ENCODE data around the gene PLCL1.

PLCL1 gene

GRCh38 chr2:198113316-198113715 lies 308.9 kb downstream of the PLCL1 start:
- TF ChIP-seq, protein P1, sequence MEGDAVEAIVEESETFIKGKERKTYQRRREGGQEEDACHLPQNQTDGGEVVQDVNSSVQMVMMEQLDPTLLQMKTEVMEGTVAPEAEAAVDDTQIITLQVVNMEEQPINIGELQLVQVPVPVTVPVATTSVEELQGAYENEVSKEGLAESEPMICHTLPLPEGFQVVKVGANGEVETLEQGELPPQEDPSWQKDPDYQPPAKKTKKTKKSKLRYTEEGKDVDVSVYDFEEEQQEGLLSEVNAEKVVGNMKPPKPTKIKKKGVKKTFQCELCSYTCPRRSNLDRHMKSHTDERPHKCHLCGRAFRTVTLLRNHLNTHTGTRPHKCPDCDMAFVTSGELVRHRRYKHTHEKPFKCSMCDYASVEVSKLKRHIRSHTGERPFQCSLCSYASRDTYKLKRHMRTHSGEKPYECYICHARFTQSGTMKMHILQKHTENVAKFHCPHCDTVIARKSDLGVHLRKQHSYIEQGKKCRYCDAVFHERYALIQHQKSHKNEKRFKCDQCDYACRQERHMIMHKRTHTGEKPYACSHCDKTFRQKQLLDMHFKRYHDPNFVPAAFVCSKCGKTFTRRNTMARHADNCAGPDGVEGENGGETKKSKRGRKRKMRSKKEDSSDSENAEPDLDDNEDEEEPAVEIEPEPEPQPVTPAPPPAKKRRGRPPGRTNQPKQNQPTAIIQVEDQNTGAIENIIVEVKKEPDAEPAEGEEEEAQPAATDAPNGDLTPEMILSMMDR (conservative IDR thresholded peaks at IDR 0.05) = no peak
- no peak for TF ChIP-seq ZFX (IDR thresholded peaks at IDR 0.05)
- H3K27ac ChIP-seq = no peak overlapping the region

- TF ChIP-seq, protein P1 (conservative IDR thresholded peaks at IDR 0.05) = no peak
- no peak for TF ChIP-seq ZFX (IDR thresholded peaks at IDR 0.05)
- H3K27ac ChIP-seq = no peak overlapping the region
Observed at GRCh38 chr2:198114064-198114463, 309.7 kb downstream of the PLCL1 start.

- TF ChIP-seq, protein P1 (conservative IDR thresholded peaks at IDR 0.05) = no peak
- TF ChIP-seq ZFX (IDR thresholded peaks at IDR 0.05) = no peak
- H3K27ac ChIP-seq = no peak overlapping the region
Observed at GRCh38 chr2:198115201-198115600, 310.8 kb downstream of the PLCL1 start.

DNA sequence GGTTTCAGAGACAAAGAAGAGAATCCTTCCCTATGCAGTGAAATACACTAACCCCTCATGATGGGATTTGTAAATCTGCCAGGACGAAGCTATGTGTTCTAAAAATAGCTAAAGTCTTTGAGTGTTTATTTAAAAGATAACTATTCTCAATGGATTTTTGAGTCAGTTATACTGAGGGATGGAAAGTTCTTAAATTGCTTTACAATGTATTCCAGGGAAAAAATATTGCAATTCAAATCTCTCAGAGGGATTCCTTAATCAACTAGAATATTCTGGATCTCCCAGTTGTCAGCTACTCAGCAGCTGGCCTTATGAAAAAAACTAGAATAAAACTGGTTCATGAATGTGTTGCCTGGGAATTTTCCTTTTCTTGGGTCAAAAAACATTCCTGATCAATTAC lies 312.4 kb downstream of the PLCL1 start:
- TF ChIP-seq ZFX (IDR thresholded peaks at IDR 0.05) = no peak
- TF ChIP-seq, protein P1 (conservative IDR thresholded peaks at IDR 0.05) = no peak
- no peak overlapping the region for H3K27ac ChIP-seq

DNA sequence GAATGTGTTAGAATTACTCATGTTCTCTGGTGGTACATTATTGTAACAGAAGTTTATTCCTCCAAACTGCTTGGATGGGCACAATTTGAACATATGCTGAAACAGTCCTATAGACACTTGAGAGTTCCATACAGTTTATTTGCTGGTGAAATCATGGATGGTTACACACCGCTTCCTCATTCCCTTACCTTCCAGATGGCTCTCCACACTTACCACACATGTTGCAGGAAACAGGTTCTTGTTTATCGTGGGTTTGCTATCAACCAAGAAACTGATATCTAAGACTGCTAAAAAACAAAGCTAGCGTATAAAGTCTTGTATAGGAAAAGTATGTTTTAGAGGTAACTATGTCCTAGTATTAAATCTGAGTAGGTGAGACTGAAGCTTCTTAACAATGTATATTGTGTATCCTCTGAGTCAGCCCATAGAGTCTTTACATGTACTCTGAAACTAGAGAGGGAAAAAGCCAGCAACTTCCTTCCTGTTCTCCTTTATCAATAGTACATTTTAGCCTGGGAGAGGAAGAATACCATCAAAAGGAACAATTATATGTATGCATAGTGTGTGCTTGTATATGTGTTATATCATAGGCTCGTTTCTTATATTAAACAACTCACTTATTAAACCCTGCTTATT lies 313.1 kb downstream of the PLCL1 start:
- H3K27ac ChIP-seq = no peak overlapping the region
- no peak for TF ChIP-seq ZFX (IDR thresholded peaks at IDR 0.05)
- TF ChIP-seq, protein P1 (conservative IDR thresholded peaks at IDR 0.05) = no peak

DNA sequence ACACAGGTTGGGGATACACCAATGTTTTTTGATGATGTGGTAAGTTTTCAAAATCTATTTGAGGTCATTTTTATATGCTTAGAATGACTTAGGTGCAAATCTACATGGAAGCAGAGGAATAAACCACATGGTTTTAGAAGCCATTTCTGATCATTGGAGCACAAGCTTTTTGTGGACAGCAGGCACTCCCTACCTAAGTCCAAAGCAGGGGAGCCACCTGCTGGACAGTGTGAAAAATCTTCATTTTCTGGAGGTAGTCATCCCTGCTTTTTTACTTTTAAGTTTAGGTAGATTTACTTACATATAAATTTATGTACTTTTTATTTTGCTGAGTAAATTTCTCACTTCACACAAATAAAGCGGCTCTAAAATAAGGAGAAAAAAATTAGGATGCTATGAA lies 323.2 kb downstream of the PLCL1 start:
- H3K27ac ChIP-seq = no peak overlapping the region
- TF ChIP-seq ZFX (IDR thresholded peaks at IDR 0.05) = no peak
- TF ChIP-seq, protein P1 (conservative IDR thresholded peaks at IDR 0.05) = peak; percentile 77

GRCh38 chr2:198129609-198130008 lies 325.2 kb downstream of the PLCL1 start:
- no peak overlapping the region for H3K27ac ChIP-seq
- TF ChIP-seq, protein P1 (conservative IDR thresholded peaks at IDR 0.05) = no peak
- no peak for TF ChIP-seq ZFX (IDR thresholded peaks at IDR 0.05)
